Measurements from ENCODE around the gene CACYBP. TPM values are rescaled to one million over a fixed set of nuclear protein-coding genes. Genes with fewer than 3 reads are reported as not detected.

The CACYBP gene
- polyA plus RNA-seq, 1 donor (not counting 4 experiments of a cell fraction or from before 2014, with no cell fraction given), result 59.3 TPM

- no peaks in the 10 kb centered on the region for H3K9me3 ChIP-seq (ENCODE audit: control insufficient read depth, low read depth, low read length)
- H3K4me3 ChIP-seq (ENCODE audit: control insufficient read depth in 2 of 3, extremely low read depth in 1 of 3, insufficient read depth in 2 of 3, low read depth in 1 of 3, low read length in 3 of 3), result no peak overlapping the region
- peak overlapping the region; percentile 53 for H3K4me2 ChIP-seq (ENCODE audit: control insufficient read depth, extremely low read depth, insufficient read depth, low read depth, low read length)
- no peaks in the 10 kb centered on the region for H3K79me2 ChIP-seq (ENCODE audit: control insufficient read depth, insufficient read depth, low read length)
- H2AFZ ChIP-seq (ENCODE audit: control insufficient read depth, low read length), result peak overlapping the region; percentile 53
- dilution Hi-C loops (cut with MboI; ENCODE audit: extremely low pct_ligation_motif_present, low sequenced_read_pairs), result no loop called here
- DNase-seq (ENCODE audit: low read depth, low spot score) (no peak), FAIRE-seq (peak; percentile 86)
- H3K4me1 ChIP-seq (ENCODE audit: control insufficient read depth, extremely low read depth, insufficient read depth, low read length), result peaks cover 22% of the 10 kb centered on the region
- H3K27me3 ChIP-seq (ENCODE audit: control insufficient read depth, extremely low read depth, insufficient read depth, low read length), result no peaks in the 10 kb centered on the region
- H3K9ac ChIP-seq (ENCODE audit: control insufficient read depth, extremely low read depth, insufficient read depth, low read length), result peak overlapping the region; percentile 53
- TF ChIP-seq EZH2 (IDR thresholded peaks at IDR 0.05; ENCODE audit: low read length), result no peak
- no peaks in the 10 kb centered on the region for H3K9me1 ChIP-seq (ENCODE audit: control insufficient read depth, extremely low read depth, insufficient read depth, low read length)
- no peaks in the 10 kb centered on the region for H4K20me1 ChIP-seq (ENCODE audit: control insufficient read depth, extremely low read depth, insufficient read depth, low read length)
- H3K27ac ChIP-seq (ENCODE audit: control insufficient read depth, insufficient read depth, low read length), result peak overlapping the region; percentile 76
- H3K36me3 ChIP-seq (ENCODE audit: control insufficient read depth in 2 of 2, extremely low read depth in 1 of 2, insufficient read depth in 2 of 2, low read length in 2 of 2), result no peaks in the 10 kb centered on the region
These were observed 23.2 kb upstream of the CACYBP start for GRCh38 chr1:174976436-174977108.

DNA sequence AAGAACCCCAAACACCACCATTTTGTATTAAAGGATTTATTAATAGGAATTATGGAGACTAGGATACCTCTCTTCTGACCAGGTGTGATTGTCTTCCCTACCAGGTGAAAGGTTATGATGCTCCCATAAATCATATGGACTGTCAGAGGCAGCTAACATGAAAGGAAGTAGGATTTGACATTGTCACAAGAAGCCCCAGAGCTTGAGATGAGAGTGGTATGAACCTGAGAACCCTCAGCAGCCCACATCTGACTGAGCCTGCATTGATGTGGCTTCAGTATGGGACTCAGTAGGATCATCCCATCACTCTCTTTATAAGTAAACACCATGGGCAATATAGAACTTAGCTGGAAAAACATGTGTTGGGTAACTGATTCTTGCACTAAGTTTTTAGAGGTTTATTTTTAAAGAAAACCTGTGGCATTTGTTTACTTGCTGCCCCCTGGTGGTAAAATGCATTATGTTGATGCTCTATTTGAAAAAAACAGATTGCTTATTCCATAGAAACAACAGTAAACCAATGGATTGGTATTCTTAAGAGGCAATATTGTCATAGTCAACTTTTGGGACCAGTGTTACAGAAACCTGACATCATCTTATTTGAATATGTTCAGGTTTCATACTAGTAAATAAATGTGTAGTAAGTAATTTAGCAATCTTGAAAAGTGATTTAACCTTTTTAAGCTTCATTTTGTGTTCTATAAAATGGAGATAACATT lies 16.6 kb upstream of the CACYBP start:
- DNase-seq (ENCODE audit: low read depth, low spot score), result no peak
- Histone ChIP-seq H3K9ac (ENCODE audit: control insufficient read depth, extremely low read depth, insufficient read depth, low read length) (no peak overlapping the region), H3K36me3 (ENCODE audit: control insufficient read depth in 2 of 2, extremely low read depth in 1 of 2, insufficient read depth in 2 of 2, low read length in 2 of 2) (peaks cover 0 to 3% of the 10 kb centered on the region in 2 experiments), H3K79me2 (ENCODE audit: control insufficient read depth, insufficient read depth, low read length) (no peaks in the 10 kb centered on the region), H3K9me1 (ENCODE audit: control insufficient read depth, extremely low read depth, insufficient read depth, low read length) (no peaks in the 10 kb centered on the region), H4K20me1 (ENCODE audit: control insufficient read depth, extremely low read depth, insufficient read depth, low read length) (no peaks in the 10 kb centered on the region), H3K4me3 (ENCODE audit: control insufficient read depth in 2 of 3, extremely low read depth in 1 of 3, insufficient read depth in 2 of 3, low read depth in 1 of 3, low read length in 3 of 3) (no peak overlapping the region), H3K4me2 (ENCODE audit: control insufficient read depth, extremely low read depth, insufficient read depth, low read depth, low read length) (no peak overlapping the region), H3K9me3 (ENCODE audit: control insufficient read depth, low read depth, low read length) (no peaks in the 10 kb centered on the region), H3K27me3 (ENCODE audit: control insufficient read depth, extremely low read depth, insufficient read depth, low read length) (no peaks in the 10 kb centered on the region), H3K27ac (ENCODE audit: control insufficient read depth, insufficient read depth, low read length) (no peak overlapping the region), H2AFZ (ENCODE audit: control insufficient read depth, low read length) (no peak overlapping the region), H3K4me1 (ENCODE audit: control insufficient read depth, extremely low read depth, insufficient read depth, low read length) (no peaks in the 10 kb centered on the region)
- dilution Hi-C loops (cut with MboI; ENCODE audit: extremely low pct_ligation_motif_present, low sequenced_read_pairs), result no loop called here
- no peak for FAIRE-seq
- TF ChIP-seq, protein P1, sequence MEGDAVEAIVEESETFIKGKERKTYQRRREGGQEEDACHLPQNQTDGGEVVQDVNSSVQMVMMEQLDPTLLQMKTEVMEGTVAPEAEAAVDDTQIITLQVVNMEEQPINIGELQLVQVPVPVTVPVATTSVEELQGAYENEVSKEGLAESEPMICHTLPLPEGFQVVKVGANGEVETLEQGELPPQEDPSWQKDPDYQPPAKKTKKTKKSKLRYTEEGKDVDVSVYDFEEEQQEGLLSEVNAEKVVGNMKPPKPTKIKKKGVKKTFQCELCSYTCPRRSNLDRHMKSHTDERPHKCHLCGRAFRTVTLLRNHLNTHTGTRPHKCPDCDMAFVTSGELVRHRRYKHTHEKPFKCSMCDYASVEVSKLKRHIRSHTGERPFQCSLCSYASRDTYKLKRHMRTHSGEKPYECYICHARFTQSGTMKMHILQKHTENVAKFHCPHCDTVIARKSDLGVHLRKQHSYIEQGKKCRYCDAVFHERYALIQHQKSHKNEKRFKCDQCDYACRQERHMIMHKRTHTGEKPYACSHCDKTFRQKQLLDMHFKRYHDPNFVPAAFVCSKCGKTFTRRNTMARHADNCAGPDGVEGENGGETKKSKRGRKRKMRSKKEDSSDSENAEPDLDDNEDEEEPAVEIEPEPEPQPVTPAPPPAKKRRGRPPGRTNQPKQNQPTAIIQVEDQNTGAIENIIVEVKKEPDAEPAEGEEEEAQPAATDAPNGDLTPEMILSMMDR (optimal IDR thresholded peaks at IDR 0.05 in 1 of 3, IDR thresholded peaks at IDR 0.05 in 1 of 3, conservative IDR thresholded peaks at IDR 0.05 in 1 of 3; ENCODE audit: extremely low read depth in 1 of 3, insufficient read depth in 2 of 3, low read length in 3 of 3), result peak in 2 of 3 experiments; percentile 44 to 48
- TF ChIP-seq EZH2 (IDR thresholded peaks at IDR 0.05; ENCODE audit: low read length), result no peak
